8988T (cell line): Measurements from ENCODE around the gene ZBTB42.

Experiments used
- DNase-seq: peaks from one replicate; pipeline ENCODE4 v3.0.0; 2011

ZBTB42 gene

DNA sequence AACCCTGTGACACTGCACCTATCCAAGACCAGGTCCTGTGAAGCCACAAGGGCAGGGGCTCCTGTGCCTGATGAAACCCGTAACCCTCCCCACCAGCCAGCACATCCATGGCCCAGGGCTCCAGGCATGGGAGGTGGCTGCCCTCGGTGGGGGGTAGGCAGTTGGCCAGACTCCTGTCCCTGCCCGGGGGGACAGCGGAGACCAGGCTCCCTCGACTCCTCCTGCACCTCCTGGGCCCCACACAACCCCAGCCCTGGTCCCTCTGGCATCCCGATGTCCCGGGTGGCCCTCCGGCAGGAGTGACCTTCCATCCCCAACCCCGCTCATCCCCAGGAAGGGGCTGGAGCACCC lies 16.7 kb upstream of the ZBTB42 start:
- no peak for DNase-seq

DNA sequence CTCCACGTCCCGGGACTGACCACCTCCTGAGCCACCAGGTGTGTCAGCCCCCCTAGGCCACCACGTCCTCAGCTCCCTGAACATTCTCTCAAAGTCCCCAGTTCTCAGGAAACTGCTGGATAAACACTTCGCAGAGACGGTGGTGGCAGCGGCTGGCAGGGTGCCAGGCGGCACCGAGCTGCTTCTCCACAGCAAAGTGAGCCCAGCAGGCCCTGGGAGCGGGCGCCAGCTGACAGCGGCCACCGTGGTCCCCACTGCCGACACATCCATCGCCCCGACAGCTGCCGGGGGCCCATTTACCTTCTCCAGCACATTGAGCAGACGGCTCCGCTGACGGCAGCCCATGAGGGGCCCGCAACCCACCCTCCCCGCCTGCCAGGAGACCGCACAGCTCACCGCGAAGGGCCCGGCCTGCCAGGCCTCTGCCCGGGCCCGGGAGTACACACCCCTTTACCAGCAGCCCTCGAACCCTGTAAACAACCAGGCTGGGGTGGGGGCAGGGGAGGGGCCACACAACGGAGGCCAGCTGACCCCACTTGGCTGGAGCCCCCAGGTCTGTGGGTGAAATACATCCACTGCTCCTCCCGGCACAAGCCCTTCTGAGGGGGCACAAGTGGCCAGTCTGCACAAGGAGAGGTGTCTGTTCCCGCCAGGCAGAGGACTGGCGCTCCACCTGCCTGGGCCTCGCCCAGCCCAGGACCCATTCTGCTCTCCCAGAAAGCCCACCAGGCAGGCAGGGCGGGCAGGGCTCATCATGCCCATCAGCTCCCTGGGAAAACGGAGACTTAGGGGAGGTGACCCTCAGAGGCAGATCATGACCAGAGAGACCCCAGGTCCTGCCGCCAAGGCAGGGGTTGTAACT lies 15.8 kb upstream of the ZBTB42 start:
- no peak for DNase-seq

DNA sequence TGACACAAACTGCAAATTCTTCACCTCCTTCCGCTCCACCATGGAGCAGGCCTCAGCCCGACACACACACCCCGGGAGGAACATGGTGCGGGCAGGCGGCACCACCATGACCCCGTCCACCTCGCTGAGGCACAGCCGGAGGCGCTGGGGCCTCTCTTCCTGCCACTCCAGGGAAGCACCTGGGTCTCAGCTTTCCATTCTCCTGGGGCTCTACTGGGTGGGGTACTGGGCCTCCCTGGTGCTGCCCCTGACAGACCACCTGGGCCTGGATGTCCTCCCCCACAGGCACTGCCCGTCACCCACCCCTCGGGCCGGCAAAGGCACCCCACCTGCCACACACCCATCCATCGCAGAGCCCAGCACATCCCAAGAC lies 15.2 kb upstream of the ZBTB42 start:
- no peak for DNase-seq

DNA sequence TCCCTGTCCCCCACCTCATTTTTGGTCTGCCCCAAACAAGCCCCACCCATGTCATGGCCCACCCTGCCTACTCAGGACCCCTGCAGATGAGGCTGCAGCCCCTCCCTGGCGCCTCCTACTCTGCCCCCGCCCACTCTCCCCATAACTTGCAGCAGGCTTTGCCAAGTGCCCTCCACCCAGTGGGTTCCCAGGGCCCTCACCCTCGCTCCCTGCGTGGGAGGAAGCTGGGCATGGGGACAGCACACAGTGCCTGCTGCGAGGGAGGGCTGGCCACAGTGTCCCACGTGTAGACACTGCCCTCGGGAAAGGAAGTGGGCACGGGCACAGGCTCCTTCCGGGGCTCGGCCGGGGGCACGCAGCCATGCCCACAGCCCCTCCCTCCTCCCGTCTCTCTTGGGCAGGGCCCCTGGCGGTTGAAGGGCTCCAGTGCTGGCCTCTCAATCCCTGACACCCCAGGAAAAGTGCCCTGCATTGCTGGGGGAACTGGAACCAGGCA lies 14.8 kb upstream of the ZBTB42 start:
- DNase-seq = no peak

DNA sequence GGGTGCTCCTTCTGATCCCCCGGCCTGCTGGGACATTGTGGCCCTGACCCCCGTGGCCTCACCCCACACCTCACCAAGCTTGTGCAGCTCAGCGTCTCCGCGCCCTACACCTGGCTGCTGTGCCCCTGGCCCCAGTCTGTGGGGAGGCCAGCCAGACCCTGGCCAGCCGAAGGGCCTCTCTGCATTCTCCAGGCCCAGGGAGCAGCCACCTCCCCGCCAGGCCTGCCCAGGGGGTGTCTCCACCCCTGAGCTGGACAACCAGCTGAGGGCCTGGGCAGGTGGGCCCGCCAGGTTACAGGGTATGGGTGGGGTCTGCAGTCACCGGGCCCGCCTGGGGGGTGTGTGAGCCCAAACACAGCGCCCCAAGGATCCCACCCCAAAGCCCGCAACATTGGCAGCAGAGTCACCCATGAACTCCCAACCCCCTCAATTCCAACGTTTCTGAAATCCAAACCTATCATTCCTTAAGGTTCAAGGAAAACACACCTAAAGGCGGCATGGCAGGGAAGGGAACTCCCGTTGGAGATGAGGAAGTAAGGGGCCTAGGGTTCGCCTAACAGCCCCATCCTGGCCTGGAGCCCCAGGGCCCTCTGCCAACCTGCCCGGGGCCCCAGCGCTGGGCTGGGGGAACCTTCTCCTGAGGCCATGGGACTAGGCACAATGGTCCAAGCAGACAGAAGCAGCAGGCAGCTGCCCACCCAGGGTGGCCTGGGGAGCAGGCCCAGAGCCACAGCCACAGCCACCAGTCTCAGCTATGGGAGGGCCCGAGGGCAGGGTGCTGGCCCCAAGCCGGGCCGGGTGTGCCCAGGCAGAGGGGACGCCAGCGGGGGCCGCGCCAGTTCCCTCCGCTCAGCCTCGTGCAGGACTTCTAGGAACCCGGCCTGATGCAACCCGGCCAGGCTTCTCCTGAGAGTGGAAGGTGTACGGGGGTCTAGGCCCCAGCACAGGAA lies 13.9 kb upstream of the ZBTB42 start:
- DNase-seq = no peak

DNA sequence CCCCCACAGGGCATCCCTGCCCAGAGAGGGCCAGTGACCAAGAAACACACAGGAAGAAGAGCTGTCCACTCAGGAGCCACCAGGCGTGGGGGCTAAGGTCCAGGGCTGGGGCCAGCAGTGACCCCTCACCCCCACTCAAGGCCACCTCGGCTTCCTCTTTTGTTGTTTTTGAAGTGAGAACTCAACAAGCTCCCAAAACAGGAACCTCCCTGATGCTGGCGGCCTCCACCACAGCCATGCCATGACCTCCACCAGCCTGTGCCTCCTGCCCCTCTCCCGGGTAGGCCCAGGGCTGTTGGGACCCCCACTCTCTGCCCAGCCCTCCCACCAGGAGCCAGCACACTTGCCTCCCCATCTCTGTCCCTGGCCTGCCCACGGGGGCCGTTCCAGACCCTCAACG lies 13.2 kb upstream of the ZBTB42 start:
- no peak for DNase-seq

DNA sequence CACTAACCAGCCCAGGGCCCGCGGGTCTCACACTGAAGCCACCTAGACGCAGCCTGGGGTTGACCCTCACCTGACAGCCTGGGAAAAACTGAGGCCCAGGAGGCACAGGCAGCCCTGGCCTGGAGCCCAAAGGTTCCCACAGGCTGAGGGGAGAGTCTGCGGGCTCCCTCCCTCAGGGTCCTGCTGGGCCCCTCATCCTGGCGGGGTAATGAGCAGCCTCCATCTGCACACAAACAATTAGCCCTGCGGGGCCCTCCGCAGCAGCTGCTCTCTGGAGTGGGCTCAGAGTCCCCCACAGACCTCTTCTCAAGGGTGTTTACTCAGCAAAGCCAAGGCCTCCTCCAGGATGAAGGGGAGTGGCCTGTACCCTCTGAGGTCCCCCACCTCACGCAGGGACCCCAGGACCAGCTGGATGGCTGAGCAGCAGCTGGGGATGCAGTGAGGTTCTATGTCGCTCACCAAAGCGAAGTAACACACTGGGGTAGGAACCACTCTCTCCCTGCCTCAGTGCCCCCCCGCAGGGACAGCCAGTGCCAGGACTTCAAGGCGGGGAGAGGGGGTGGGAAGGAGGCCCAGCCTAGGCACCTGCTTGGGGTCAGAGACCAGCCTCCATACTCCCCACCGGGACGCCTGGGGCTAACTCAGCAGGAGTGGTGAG lies 12.6 kb upstream of the ZBTB42 start:
- no peak for DNase-seq

DNA sequence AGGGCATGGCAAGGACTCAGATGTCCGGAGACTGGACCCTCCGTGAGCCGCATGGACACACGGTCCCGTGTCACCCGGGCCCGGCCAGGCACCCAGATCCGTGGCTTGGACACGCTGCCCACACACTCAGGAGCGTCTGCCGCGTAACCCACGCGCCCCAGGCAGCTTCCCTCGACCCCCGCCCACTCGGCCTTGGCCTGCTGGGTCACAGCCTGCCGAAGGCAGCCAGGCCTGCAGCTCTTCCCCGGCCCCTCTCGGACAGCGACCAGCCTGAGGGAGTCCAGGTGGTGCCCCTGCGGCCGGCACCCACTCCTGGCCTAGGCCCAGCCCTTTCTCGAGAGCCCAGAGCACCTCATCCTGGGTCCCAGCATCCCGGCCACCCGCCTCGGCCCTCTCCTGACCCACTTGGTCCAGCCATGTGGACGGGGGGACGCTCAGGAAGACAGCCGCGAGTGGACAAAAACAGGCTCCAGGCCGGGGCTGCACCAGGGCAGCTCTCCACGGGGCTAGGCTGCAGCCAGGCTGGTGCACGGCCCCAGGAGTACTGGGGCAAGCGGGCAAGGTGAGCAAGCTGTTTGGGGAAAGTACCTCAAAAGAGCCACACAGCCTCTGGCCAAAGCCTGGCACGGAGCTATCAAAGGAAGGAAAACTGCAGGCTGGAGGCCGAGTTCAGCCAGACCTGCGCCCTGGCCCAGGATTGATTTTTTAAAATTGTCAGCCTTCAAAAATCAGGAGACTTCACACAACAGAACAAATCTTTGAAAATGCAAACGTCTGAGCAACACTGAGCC lies 11.8 kb upstream of the ZBTB42 start:
- no peak for DNase-seq

DNA sequence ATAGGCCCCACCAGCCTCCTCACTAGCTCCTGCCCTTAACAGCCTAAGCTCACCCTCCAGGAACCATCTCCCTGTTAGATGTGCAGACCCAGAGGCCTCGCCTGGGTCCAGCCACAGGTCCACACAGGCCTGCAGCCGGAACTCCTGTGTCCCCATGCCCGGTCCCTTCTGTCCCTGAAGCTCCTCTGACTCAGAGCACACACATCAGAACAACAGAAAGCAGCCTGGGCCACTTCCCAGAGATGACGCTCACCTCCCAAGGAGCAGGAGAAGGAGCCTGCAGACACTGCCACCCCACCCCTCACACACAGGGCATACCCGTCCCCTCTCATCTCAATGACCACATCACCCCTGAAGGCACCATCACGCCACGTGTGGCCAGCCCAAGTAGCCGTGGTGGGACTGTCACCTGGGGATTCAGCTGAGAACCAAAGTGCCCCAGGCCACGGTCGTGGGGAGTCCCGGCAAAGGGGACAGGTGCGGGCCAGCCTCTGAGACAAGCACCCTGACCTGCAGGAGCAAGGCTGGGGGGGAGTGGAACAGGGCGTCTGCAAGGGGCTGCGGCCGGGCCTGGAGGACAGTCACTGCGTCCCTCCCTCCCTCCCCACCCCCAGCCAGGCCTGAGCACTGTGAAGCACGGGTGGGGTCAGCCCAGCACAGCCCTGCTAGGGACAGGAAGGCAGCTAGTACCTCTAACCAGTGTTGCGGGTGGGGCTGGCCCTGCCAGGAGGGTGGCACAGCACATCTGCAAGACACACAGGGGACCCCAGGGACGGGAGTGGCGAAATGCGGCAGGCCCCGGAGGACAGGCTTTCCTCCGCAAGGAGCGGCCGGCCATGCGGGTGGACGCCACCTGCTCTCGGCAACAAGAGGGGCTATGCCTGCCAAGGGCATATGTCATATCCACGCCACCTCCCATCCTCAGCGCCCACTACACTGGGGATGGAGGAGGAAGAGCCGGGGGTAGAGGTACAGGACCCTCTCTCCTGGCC lies 10.9 kb upstream of the ZBTB42 start:
- no peak for DNase-seq

DNA sequence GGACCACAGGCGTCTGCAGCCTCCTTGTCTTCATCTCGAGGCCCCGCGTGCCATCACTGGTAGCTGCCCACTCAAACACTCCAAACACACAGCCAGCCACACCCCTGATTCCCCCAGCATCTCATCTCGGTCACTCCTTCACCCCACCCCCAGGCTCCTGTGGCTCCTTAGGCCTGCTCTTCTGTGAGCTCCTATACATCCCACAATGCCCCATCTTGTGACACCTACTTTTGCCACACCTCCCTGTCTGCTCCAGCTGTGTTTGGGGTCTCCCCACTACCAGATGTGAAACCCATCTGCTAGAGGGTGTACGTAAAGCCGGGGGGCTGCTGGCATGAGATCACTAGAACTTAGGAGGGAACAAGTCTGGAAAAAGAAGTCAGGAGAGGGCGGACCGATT lies 9.5 kb upstream of the ZBTB42 start:
- DNase-seq = no peak

DNA sequence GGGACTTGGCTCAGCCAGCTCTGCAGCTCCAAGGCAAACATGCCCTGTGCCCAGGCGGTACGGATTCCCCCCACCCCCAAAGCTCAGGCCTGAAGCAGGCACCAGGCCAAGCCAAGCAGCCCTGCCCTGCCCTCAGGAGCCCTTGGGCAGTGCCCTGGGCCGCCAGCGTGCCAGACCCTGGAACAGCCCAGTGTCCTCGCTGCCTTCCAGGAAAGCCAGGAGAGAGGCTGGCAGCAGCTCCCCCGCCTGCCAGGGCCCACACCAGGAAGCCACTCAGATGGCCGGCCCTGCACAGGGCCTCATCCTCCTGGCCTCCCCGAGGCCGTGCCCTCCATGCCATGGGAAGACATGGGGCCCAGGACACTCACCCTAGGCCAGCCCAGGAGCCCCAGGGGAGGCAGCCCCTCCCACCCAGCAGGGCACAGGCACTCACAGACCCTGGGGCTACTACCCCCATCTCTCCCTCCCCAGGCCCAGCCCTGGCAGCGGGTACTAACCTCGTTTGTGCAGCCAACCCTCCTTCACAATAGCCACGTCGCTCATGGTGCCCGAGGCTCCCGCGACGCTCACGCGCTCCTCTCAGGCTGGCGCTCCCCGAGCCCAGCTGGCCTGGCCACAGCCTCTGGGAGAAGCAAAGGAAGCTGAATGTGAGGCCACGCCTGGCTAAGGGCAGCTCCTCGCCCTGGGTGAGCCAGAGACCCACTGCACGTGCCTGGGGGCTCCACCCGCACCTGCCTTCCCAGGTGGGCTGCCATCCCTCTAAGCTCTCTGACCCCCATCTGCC lies 8.6 kb upstream of the ZBTB42 start:
- no peak for DNase-seq

DNA sequence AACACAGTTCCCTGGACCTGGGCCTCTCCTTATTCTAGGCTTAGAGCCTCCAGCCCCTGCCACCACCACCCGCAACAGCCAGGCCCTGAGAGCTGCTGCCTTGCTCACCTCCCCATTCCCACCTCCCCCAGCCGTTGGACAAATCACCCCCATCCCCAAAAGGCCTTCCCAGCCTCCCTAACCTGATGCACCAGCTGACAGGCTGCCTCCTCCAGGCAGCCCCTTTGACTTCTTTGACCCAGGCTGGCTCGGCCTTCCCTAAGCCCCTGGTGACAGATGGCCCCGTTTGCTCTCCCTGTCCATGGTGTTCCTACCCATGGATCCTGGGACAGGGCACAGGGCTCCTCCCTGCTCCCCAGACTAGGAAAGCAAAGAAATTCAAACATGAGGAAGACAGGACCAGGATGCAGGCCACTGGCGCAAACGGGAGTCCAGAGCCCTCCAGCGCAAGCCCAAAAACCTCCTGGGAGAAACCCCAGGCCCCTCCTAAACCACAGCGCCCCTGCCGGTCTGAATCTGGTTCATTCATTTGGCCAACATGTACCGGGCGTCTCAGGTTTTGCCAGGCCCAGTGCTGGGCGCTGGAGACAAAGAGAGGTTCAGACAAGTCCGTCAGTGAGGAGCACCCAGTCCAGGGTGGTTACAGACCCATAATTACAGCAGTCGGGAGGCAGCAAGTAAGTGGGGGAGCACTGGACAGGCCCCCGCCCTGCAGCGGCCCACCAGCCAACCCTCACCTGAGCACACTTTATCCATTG lies 7.8 kb upstream of the ZBTB42 start:
- peak; percentile 89 for DNase-seq

DNA sequence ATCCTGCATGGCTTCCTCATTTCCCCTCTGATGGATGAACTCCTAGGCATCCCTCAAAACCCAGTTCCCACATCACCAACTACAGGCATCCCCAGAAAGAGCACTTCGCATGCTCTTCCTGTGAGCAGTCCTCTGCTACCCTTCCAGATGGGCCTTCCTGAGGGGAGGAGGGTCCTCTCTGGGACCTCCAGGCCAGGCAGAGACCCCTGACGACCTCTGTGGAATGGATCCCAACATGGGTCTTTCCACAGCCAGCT lies 7.3 kb upstream of the ZBTB42 start:
- no peak for DNase-seq

DNA sequence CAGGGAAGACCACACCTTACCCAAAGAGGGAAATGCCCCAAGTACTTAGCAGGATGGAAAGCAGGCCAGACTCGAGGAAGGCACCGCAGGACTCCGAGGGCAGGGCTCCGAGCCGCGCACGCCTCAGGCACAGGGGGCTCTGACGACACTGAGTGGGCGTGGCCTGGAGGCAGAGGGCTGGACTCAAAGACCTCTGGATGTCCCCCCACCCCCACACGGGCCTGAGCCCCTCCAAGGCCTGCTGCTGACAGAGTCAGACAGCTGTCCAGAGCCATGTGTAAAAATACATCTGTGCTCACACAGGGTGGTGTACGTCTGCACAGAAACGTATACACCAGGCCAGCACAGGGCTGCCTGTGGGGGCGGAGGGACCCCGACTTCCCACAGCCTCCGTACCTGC lies 6.8 kb upstream of the ZBTB42 start:
- peak; percentile 93 for DNase-seq

DNA sequence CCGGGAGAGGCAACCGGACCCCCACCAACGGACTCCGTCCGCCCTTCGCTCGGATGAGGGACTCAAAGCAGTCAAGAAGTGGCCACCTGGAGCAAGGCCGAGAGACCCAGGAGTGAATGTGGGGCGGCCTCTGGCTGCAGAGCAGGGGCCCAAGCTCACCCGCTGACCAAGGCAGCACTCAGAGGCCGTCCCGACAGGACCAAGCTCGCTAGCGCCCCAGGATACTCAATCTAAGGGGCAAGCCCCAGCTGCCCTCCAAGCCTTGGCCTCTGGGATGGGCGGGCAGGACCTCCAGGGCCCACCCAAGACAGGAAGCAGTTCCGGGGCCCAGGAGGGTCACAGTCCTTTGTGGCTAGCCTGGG lies 6.3 kb upstream of the ZBTB42 start:
- DNase-seq = peak; percentile 81

DNA sequence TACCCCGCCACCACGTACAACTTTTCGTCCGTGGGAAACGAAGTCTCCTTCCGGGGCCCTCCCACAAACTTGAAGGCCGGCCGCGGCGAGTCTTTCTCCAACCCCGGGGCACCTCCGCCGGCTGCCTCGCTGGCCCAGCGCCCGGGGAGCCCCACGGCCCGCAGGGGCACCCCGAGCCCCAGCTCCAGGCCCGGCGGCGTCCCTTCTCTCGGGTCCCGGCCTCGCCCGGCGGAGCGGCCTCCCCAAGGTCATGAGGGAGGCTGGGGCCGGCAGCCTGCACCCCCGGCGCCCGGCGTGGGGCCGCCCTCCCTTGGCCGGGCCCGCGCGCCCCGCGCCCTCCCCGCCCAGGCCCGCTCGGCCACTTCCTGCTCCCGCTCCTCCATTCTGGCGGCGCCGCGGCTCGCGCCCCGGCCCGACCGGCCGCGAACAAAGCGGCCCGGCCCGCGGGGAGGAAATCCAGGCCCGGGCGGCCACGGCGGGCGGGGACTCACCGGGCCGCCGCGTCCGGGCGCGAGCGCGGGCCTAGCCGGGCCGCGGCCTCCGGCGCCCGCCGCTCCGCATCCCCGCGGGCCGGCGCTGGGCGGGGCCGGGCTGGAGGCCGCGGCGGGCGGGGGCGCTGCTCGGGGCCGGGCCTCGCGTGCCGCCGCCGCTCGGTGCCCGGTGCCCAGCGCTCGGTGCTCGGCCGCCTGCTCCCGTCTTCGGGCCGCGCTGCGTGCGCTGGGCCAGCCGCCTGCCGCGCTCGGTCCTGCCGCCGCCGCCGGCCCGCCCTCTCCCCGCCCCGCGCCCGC lies 5.7 kb upstream of the ZBTB42 start, which contains the start of gene AKT1:
TSS of gene AKT1 (minus strand) at position 756 of the 788 bp plus-strand sequence. CDS start 3,105 bp downstream, outside the sequence.
- DNase-seq = peak; percentile 83

DNA sequence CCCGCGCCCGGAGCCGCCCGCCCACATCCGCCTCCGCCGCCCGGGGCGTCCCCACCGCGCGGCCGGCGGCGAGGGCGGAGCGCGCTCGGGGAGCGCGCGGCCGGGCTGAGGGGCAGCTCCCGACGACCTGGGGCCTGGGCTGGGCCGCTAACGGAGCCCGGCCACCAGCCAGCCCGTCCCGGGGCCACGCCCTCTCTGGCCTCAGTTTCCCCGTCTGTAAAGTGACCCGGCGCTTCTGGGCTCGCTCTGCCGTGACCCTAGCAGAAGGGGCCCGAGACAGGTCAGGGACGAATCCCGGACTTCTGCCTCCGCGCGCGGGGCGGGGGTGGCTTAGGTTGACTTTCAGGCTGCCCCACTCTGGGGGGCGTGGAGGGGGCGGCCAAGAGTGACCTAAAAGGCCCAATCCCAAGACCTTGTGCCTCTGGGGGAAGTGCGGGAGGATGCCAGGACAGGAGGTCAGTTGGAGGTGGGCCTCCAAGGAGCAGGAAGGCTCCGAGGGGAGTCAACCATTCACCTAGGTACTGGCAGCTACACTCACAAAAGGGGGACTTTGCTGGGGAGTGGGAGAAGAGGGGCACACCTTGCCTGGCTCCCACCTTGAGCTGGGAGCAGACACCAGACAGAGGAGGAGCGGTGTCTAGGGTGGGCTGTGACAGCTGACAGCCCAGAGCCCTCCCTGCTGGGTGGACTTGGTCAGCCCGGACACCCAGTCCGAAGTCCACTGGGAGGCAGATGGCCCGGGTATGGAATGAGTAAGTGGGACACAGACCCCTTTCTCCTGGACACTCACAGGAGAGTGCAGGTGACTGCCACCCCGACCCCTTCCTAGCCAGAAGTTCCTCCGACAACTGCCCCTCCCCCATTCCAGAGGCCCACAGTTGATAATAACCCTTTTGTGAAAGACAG lies 4.9 kb upstream of the ZBTB42 start:
- peak; percentile 99 for DNase-seq

DNA sequence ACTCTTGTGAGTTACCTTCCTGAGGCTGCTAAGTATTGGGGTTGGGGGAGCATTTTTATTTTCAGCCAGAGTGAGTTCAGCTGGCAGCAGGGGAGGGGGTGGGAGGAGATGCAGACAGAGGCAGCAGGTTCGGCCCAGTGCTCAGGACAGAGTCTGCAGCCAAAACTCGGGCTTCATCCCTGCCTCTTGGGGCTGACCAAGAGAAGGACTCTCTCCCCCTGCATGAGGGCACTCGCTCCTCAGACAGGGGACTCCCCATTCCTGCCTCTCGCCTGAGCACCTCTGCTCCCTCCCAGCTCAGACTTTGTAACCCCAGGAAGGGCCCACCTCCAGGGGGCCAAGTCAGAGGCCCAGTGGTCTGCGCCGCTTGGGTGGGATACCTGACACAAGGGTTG lies 4.2 kb upstream of the ZBTB42 start:
- no peak for DNase-seq
